ENCODE measurements around the gene CKAP2L. TPM values are rescaled to one million over a fixed set of nuclear protein-coding genes. Genes with fewer than 3 reads are reported as not detected.
"Not testable (repeated sequence)": the region's sequence is repeated elsewhere in the genome, so short reads cannot be mapped to it uniquely, and the experiment has no call there.

The CKAP2L gene
- total RNA-seq, 6 experiments from 2014 or later, result 0.20 to 1.4 (median 0.66) TPM

DNA sequence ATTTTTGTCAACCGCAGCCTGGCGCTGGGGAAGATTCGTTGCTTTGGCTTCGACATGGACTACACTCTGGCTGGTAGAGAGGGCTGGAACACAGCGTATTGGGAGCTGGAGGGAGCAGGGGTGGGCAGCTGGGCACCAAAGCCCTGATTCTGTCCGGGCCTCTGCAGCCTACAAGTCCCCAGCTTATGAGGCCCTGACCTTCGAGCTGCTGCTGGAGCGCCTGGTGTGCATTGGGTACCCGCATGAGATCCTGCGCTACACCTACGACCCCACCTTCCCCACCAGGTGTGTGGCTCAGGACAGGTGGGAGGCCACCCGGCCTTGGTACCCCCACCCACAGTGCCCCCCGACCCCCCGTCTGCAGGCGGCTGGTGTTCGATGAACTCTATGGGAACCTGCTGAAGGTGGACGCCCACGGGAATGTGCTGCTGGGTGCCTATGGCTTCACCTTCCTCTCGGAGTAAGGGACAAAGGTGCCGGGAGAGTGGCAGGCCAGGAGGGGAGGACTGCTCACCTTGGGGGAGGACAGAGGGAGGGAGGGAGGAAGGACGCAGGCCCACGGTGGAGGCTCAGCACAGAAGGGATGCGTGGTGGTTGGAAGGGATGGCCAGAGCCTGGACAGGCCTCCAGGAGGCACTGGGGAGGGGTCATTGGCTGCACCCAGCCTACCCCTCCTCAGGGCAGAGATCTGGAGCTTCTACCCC lies 42.4 kb downstream of the CKAP2L start:
- Histone ChIP-seq H3K27ac (no peak overlapping the region), H3K9me3 (no peaks in the 10 kb centered on the region), H3K4me3 (no peak overlapping the region), H3K36me3 (no peaks in the 10 kb centered on the region), H3K27me3 (no peaks in the 10 kb centered on the region), H3K4me1 (no peaks in the 10 kb centered on the region)
- no peak for DNase-seq
- no peak for ATAC-seq
- intact Hi-C loops (cut with DNase I), result loop anchor here (10.0 kb wide), 2 partner anchors 87 to 97 kb away; no protein-coding TSS in a partner anchor
- WGBS (ENCODE audit: insufficient coverage, low coverage, low lambda C conversion rate, missing lambda C conversion rate), result no CpG with 5 or more reads among the region's 23 CpGs
- TF ChIP-seq POLR2A (IDR thresholded peaks at IDR 0.05), result no peak
- TF ChIP-seq, protein P1, sequence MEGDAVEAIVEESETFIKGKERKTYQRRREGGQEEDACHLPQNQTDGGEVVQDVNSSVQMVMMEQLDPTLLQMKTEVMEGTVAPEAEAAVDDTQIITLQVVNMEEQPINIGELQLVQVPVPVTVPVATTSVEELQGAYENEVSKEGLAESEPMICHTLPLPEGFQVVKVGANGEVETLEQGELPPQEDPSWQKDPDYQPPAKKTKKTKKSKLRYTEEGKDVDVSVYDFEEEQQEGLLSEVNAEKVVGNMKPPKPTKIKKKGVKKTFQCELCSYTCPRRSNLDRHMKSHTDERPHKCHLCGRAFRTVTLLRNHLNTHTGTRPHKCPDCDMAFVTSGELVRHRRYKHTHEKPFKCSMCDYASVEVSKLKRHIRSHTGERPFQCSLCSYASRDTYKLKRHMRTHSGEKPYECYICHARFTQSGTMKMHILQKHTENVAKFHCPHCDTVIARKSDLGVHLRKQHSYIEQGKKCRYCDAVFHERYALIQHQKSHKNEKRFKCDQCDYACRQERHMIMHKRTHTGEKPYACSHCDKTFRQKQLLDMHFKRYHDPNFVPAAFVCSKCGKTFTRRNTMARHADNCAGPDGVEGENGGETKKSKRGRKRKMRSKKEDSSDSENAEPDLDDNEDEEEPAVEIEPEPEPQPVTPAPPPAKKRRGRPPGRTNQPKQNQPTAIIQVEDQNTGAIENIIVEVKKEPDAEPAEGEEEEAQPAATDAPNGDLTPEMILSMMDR (IDR thresholded peaks at IDR 0.05), result no peak

GRCh38 chr2:112720785-112721184 lies 43.6 kb downstream of the CKAP2L start, which contains the start of gene NT5DC4:
NT5DC4 (plus strand) TSS chr2:112721020; CDS start chr2:112721080, 60 bp downstream.
- no peak for DNase-seq
- TF ChIP-seq, protein P1 (IDR thresholded peaks at IDR 0.05), result no peak
- no peak for TF ChIP-seq POLR2A (IDR thresholded peaks at IDR 0.05)
- H3K27me3 ChIP-seq, result no peaks in the 10 kb centered on the region
- no peak within 1 kb of the TSS for H3K27ac ChIP-seq
- H3K9me3 ChIP-seq, result no peaks in the 10 kb centered on the region
- 75% methylated on average over 2 of the region's 6 CpGs for whole genome bisulfite sequencing (ENCODE audit: insufficient coverage, low coverage, low lambda C conversion rate, missing lambda C conversion rate)
- H3K36me3 ChIP-seq, result no peaks in the 10 kb centered on the region
- intact Hi-C loops (cut with DNase I), result loop anchor here (10.0 kb wide), 2 partner anchors 86 to 96 kb away; no protein-coding TSS in a partner anchor
- no peak for ATAC-seq
- no peak within 1 kb of the TSS for H3K4me3 ChIP-seq
- H3K4me1 ChIP-seq, result no peaks in the 10 kb centered on the region

DNA sequence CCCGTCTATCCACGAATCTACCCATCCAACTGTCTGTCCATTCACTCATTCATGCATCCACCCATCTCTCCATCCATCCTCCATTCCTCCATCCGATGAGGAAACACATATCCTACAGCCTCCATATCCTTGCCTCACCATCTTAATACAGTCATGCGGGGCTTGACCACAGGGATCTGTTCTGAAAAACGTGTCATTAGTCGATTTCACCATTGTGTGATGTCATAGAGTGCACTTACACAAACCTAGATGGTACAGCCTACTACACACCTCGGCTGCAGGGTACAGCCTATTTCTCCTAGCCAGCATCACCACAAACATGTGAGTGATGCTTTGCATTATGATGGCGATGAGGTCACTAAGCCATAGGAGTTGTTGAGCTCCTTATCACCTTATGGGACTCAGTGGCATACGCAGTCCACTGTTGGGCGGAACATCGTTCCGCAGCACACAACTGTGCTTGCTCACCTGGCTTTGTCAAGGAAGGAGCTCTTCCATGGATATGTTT lies 45.5 kb downstream of the CKAP2L start:
- Histone ChIP-seq H3K27me3 (no peaks in the 10 kb centered on the region), H3K4me1 (no peaks in the 10 kb centered on the region), H3K4me3 (no peak overlapping the region), H3K36me3 (no peaks in the 10 kb centered on the region), H3K9me3 (no peaks in the 10 kb centered on the region), H3K27ac (no peak overlapping the region)
- intact Hi-C loops (cut with DNase I), result no loop called here
- DNase-seq, result no peak
- no peak for ATAC-seq
- no peak for TF ChIP-seq POLR2A (IDR thresholded peaks at IDR 0.05)
- TF ChIP-seq, protein P1 (IDR thresholded peaks at IDR 0.05), result no peak
- 65% methylated on average over 10 of the region's 12 CpGs for WGBS (ENCODE audit: insufficient coverage, low coverage, low lambda C conversion rate, missing lambda C conversion rate)

DNA sequence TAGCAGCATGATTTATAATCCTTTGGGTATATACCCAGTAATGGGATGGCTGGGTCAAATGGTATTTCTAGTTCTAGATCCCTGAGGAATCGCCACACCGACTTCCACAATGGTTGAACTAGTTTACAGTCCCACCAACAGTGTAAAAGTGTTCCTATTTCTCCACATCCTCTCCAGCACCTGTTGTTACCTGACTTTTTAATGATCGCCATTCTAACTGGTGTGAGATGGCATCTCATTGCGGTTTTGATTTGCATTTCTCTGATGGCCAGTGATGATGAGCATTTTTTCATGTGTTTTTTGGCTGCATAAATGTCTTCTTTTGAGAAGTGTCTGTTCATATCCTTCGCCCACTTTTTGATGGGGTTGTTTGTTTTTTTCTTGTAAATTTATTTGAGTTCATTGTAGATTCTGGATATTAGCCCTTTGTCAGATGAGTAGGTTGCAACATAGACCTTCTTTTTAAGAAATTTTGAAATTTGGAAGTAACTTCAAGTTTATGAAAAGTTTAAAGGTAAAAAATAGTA lies 47.5 kb downstream of the CKAP2L start:
- H3K36me3 ChIP-seq; intact Hi-C loops (cut with DNase I); H3K4me3 ChIP-seq; DNase-seq; H3K9me3 ChIP-seq; ATAC-seq; H3K27me3 ChIP-seq; H3K4me1 ChIP-seq; H3K27ac ChIP-seq: not testable (repeated sequence)
- 75% methylated on average over 3 of the region's 5 CpGs for WGBS (ENCODE audit: insufficient coverage, low coverage, low lambda C conversion rate, missing lambda C conversion rate)

GRCh38 chr2:112716094-112716493 lies 48.3 kb downstream of the CKAP2L start:
- H3K4me1 ChIP-seq; H3K27ac ChIP-seq; ATAC-seq; intact Hi-C loops (cut with DNase I); H3K27me3 ChIP-seq; H3K36me3 ChIP-seq; DNase-seq; H3K9me3 ChIP-seq; H3K4me3 ChIP-seq: not testable (repeated sequence)
- 89% methylated on average over 1 of the region's 1 CpG for WGBS (ENCODE audit: insufficient coverage, low coverage, low lambda C conversion rate, missing lambda C conversion rate)
